ENCODE measurements around the gene SHMT2.
"Not testable (repeated sequence)": the region's sequence is repeated elsewhere in the genome, so short reads cannot be mapped to it uniquely, and the experiment has no call there.

SHMT2 gene

GRCh38 chr12:57276935-57277563, 47.5 kb downstream of the SHMT2 start:
- H3K4me3 ChIP-seq (ENCODE audit: low read length) = no peak overlapping the region
- peak; percentile 28 for DNase-seq (ENCODE audit: low read depth, low spot score)

- no peak for DNase-seq (ENCODE audit: low read depth, low spot score)
- no peak overlapping the region for H3K4me3 ChIP-seq (ENCODE audit: low read length)
Observed at GRCh38 chr12:57278465-57279381, 49.2 kb downstream of the SHMT2 start.

- H3K4me3 ChIP-seq (ENCODE audit: low read length) = no peak overlapping the region
- DNase-seq (ENCODE audit: low read depth, low spot score) = peak; percentile 42
Observed at GRCh38 chr12:57280211-57281062, 50.9 kb downstream of the SHMT2 start.

GRCh38 chr12:57282073-57282472, 52.6 kb downstream of the SHMT2 start:
- H3K4me3 ChIP-seq (ENCODE audit: low read length); DNase-seq (ENCODE audit: low read depth, low spot score): not testable (repeated sequence)

Measured in Jurkat, Clone E6-1 (cell line).